Spleen (tissue), 11 donors: Measurements from ENCODE around the gene MEIOSIN. TPM values are rescaled to one million over a fixed set of nuclear protein-coding genes. Genes with fewer than 3 reads are reported as not detected.

Experiments used
- DNase-seq: peaks from one replicate; pipeline ENCODE4 v3.0.0-alpha.2; 2020
- H3K27ac ChIP-seq, 8 donors: fragments of 200-600 bp; sonication (generic) in 7 of 8; 1 replicate in 4 of 8; 2 replicates in 4 of 8; pipeline versions ENCODE4 v1.5.0 to v1.8.0; 2016 to 2021; ENCODE audit warnings: inconsistent platforms in 4 of 8, mild to moderate bottlenecking in 4 of 8, moderate library complexity in 1 of 8
- H3K27me3 ChIP-seq, 7 donors: fragments of 200-600 bp; sonication (generic) in 6 of 7; replicated peaks in 1 of 7; 1 replicate in 4 of 7; 2 replicates in 3 of 7; pipeline versions ENCODE4 v1.5.0 to v1.8.0; 2016 to 2021; ENCODE audit warnings: inconsistent platforms in 3 of 7, mild to moderate bottlenecking in 1 of 7
- H3K36me3 ChIP-seq, 6 donors: fragments of 200-600 bp; sonication (generic) in 5 of 6; 1 replicate in 4 of 6; 2 replicates in 2 of 6; pipeline versions ENCODE4 v1.5.0 to v1.8.0; 2016 to 2021; ENCODE audit warnings: inconsistent platforms in 2 of 6
- H3K4me1 ChIP-seq, 6 donors: fragments of 200-600 bp; sonication (generic) in 5 of 6; 1 replicate in 3 of 6; 2 replicates in 3 of 6; pipeline versions ENCODE4 v1.5.0 to v1.8.0; 2016 to 2021; ENCODE audit warnings: inconsistent platforms in 3 of 6
- H3K4me3 ChIP-seq, 8 donors: fragments of 200-600 bp; sonication (generic) in 7 of 8; 1 replicate in 4 of 8; 2 replicates in 4 of 8; pipeline versions ENCODE4 v1.5.0 to v1.8.0; 2016 to 2021; ENCODE audit warnings: inconsistent platforms in 4 of 8, mild to moderate bottlenecking in 4 of 8, moderate library complexity in 2 of 8
- H3K9me3 ChIP-seq, 8 donors: fragments of 200-600 bp; sonication (generic) in 7 of 8; 1 replicate in 4 of 8; 2 replicates in 4 of 8; pipeline versions ENCODE4 v1.5.0 to v1.8.0; 2016 to 2021; ENCODE audit warnings: inconsistent platforms in 4 of 8
- POLR2A ChIP-seq, 3 donors: fragments of 450-650 bp; IDR thresholded peaks; one replicate each; pipeline ENCODE4 v1.5.1; 2017; ENCODE audit warnings: antibody characterized with exemption in 3 of 3, mild to moderate bottlenecking in 1 of 3
- POLR2AphosphoS5 ChIP-seq, 3 donors: sonication (generic); formaldehyde crosslinking; IDR thresholded peaks; one replicate each; pipeline ENCODE4 v1.5.1; 2017; ENCODE audit warnings: antibody characterized with exemption in 3 of 3
- WGBS, 5 donors: extraction: QIAGEN DNeasy Blood & Tissue Kit in 3 of 5; methylation state at CpG; one replicate each; pipeline versions ENCODE4 v1.1.5 to v1.1.7; 2013 to 2018; 5-methylcytosine and 5-hydroxymethylcytosine counted together
- intact Hi-C: fragments of 100-400 bp; cut with DNase I; formaldehyde crosslinking; loops from one replicate; pipeline ENCODE4 v1.15.0; 2023; ENCODE audit warnings: low total_unique reads
- polyA plus RNA-seq, 3 donors: library from polyadenylated mRNA; stranded (reverse); fragments of 200-250 nt; gene quantifications; one replicate each; pipeline ENCODE4 v1.2.1, GENCODE V29; 2013
- total RNA-seq, 7 donors: library from RNA; depleted of rRNA in 3 of 7; stranded (reverse); fragments of >200 nt in 3 of 7; fragmentation: NEBNext Ultra II Directional in 4 of 7; extraction: Animal tissue kit (Norgen Biotek cat#: 25700) in 4 of 7; gene quantifications; one replicate each; pipeline versions ENCODE4 v1.1.0 to v1.2.1, GENCODE V29; 2016 to 2021
- TF ChIP-seq, protein P1 (sequence below), 11 experiments: fragments of 200-600 bp in 7 of 11; fragments of 450-650 bp in 4 of 11; sonication (generic) in 4 of 11; IDR thresholded peaks in 8 of 11; conservative IDR thresholded peaks in 3 of 11; 1 replicate in 7 of 11; 2 replicates in 4 of 11; pipeline versions ENCODE4 v1.4.0 to v1.8.0; 2016 to 2021; ENCODE audit warnings: antibody characterized with exemption in 11 of 11, inconsistent platforms in 4 of 11, mild to moderate bottlenecking in 1 of 11
- donor health status: healthy with polysubstance abuse.
- donor health status: DM: no; HTN: no; CAD: no; lungs with moderate emphysema.
- donor health status: DM: no; HTN: no; CAD: no.
- donor health status: Bipolar disorder and iron deficiency.
- donor health status: healthy.
- donor health status: DM: no; HTN: no; CAD: no.
- donor health status: DM: yes; HTN: yes; CAD: no.

The MEIOSIN gene
- total and polyA plus RNA-seq, 10 donors: 0.02 TPM; not detected in 9

DNA sequence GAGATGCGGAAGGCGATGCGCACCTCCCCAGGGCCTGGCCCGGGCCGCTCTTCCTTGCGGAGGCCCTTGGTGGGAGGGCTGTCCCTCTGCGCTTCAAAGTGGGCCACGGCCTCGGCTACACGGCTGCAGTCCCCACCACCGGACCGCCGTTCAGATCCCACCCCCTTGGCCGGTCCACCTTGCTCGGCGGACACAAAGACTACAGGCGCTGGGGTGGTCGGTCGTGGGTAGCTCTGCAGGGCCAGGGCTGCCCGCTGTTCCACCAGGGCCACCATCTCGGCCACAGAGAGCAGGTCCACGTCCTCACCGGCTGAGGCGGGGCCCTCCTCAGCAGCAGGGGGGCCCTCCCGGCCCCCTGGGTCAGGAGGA lies 20.6 kb upstream of the MEIOSIN start:
- H3K4me1 ChIP-seq: peaks cover 0 to 42% (median 17%) of the 10 kb centered on the region in 6 donors
- H3K36me3 ChIP-seq: peaks cover 0 to 52% (median 24%) of the 10 kb centered on the region in 6 donors
- H3K27ac ChIP-seq: no peak overlapping the region
- H3K4me3 ChIP-seq: no peak overlapping the region
- H3K27me3 ChIP-seq: no peaks in the 10 kb centered on the region
- 87 to 97% (median 95%) methylated on average over 6 to 25 of the region's 25 CpGs for WGBS, 5 donors
- H3K9me3 ChIP-seq: no peaks in the 10 kb centered on the region
- TF ChIP-seq POLR2AphosphoS5 (IDR thresholded peaks at IDR 0.05): peak in 1 of 3 donors; percentile 43
- TF ChIP-seq, protein P1, sequence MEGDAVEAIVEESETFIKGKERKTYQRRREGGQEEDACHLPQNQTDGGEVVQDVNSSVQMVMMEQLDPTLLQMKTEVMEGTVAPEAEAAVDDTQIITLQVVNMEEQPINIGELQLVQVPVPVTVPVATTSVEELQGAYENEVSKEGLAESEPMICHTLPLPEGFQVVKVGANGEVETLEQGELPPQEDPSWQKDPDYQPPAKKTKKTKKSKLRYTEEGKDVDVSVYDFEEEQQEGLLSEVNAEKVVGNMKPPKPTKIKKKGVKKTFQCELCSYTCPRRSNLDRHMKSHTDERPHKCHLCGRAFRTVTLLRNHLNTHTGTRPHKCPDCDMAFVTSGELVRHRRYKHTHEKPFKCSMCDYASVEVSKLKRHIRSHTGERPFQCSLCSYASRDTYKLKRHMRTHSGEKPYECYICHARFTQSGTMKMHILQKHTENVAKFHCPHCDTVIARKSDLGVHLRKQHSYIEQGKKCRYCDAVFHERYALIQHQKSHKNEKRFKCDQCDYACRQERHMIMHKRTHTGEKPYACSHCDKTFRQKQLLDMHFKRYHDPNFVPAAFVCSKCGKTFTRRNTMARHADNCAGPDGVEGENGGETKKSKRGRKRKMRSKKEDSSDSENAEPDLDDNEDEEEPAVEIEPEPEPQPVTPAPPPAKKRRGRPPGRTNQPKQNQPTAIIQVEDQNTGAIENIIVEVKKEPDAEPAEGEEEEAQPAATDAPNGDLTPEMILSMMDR (IDR thresholded peaks at IDR 0.05 in 8 of 11, conservative IDR thresholded peaks at IDR 0.05 in 3 of 11): no peak
- TF ChIP-seq POLR2A (IDR thresholded peaks at IDR 0.05): no peak
- intact Hi-C loops: no loop called here
- DNase-seq: no peak

DNA sequence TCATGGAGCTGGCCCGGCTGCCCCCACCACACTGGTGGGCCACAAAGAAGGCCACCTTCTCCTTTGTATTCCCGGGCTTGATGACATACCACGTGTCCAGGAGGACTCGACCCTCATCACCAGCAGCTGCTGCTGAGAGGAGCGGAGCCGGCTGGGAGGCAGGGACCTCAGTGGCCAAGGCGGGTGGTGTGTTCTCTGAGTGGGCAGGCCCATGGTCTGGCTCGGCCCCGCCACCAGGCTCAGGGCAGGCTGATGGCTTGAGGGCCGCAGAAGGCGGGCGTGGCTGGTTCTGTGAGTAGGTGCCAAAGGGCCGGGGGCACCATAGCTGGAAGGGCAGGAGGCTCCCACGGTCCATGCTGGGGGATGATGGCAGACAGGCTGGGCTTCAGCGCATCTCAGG lies 20.1 kb upstream of the MEIOSIN start:
- intact Hi-C loops: no loop called here
- Histone ChIP-seq H3K9me3 (no peaks in the 10 kb centered on the region), H3K27me3 (no peaks in the 10 kb centered on the region), H3K36me3 (peaks cover 0 to 51% (median 23%) of the 10 kb centered on the region in 6 donors), H3K27ac (no peak overlapping the region), H3K4me1 (peaks cover 3 to 46% (median 22%) of the 10 kb centered on the region in 6 donors), H3K4me3 (no peak overlapping the region)
- DNase-seq: no peak
- TF ChIP-seq POLR2A (IDR thresholded peaks at IDR 0.05) (no peak), POLR2AphosphoS5 (IDR thresholded peaks at IDR 0.05) (peak in 1 of 3 donors; percentile 45)
- TF ChIP-seq, protein P1 (IDR thresholded peaks at IDR 0.05 in 8 of 11, conservative IDR thresholded peaks at IDR 0.05 in 3 of 11): no peak
- WGBS, 5 donors: 85 to 96% (median 93%) methylated on average over 13 to 15 of the region's 15 CpGs

DNA sequence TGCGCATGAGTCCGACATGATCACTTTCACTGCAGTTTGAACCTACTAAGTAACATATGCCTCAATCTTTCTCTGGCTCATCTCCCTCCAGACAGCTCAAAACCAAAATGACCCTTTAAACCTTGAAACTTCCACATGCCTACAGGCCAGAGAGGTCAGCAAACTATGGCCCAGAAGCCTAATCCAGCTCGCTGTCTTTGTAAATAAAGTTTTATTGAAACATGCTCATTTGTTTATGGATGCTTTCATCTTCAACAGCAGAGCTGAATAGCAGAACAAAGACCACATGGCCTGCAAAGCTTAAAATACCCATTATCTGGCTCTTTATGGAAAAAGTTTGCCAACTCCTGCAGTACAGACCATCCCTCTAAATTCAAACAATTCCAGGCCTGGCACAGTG lies 18.1 kb upstream of the MEIOSIN start:
- TF ChIP-seq POLR2A (IDR thresholded peaks at IDR 0.05) (no peak), POLR2AphosphoS5 (IDR thresholded peaks at IDR 0.05) (no peak)
- TF ChIP-seq, protein P1 (IDR thresholded peaks at IDR 0.05 in 8 of 11, conservative IDR thresholded peaks at IDR 0.05 in 3 of 11): no peak
- H3K4me1 ChIP-seq: peaks cover 6 to 52% (median 30%) of the 10 kb centered on the region in 6 donors
- DNase-seq: no peak
- H3K4me3 ChIP-seq: no peak overlapping the region
- H3K9me3 ChIP-seq: no peaks in the 10 kb centered on the region
- peaks cover 0 to 47% (median 23%) of the 10 kb centered on the region in 6 donors for H3K36me3 ChIP-seq
- intact Hi-C loops: no loop called here
- no peak overlapping the region for H3K27ac ChIP-seq
- 91 to 98% (median 96%) methylated on average over 3 of the region's 3 CpGs for WGBS, 5 donors
- H3K27me3 ChIP-seq: no peaks in the 10 kb centered on the region

DNA sequence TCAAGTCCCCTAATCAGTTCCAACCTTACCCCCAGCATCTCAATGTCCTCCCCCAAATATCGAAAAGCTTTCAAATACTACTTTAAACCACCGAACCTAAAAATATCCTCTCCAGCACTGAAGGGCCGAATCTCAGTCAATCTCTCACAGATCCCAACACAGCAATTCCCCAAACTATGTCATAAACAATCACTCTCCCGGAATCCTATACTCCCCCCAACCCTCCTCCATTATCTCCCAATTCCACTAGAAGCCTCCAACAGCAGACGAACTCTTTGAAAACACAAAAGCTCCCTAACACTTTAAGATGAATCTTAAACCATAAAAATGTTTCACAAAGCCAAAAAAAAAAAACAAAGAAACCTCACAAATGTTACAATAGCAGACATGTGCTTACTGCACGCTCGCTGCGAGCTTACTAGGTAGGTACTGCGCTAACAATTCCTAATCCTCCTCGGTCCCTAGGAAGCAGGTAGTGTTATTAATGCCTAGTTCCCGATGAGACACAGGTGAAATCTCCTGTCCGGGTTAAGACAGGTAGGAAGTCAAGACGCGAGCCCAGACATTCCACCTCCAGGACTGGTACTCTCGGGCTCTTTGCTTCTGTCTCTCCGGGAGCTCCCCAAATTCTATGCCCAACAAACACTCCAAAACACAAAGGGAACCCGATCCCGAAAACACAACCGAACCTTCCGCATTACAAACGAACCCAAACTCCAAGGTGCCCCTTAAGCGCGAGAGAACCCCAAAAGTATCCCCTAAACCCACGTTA lies 16.7 kb upstream of the MEIOSIN start:
- H3K4me1 ChIP-seq: peaks cover 6 to 52% (median 29%) of the 10 kb centered on the region in 6 donors
- no peak for DNase-seq
- peaks cover 0 to 45% (median 25%) of the 10 kb centered on the region in 6 donors for H3K36me3 ChIP-seq
- TF ChIP-seq POLR2A (IDR thresholded peaks at IDR 0.05) (no peak), POLR2AphosphoS5 (IDR thresholded peaks at IDR 0.05) (no peak)
- TF ChIP-seq, protein P1 (IDR thresholded peaks at IDR 0.05 in 8 of 11, conservative IDR thresholded peaks at IDR 0.05 in 3 of 11): no peak
- 3 to 5% (median 3%) methylated on average over 24 of the region's 24 CpGs for WGBS, 5 donors
- peak overlapping the region; percentile 70 to 97 (median 94) for H3K27ac ChIP-seq
- H3K4me3 ChIP-seq: peak overlapping the region; percentile 47 to 82 (median 55)
- no peaks in the 10 kb centered on the region for H3K27me3 ChIP-seq
- intact Hi-C loops: no loop called here
- no peaks in the 10 kb centered on the region for H3K9me3 ChIP-seq
